Stomach smooth muscle (tissue), 2 donors: ENCODE results near the gene MOCS1.

Source experiments
- H3K27ac ChIP-seq: one replicate; pipeline ENCODE4 v1.7.0; 2013; ENCODE audit warnings: mild to moderate bottlenecking, low read length, inconsistent platforms
- H3K27me3 ChIP-seq, 2 donors: one replicate each; pipeline ENCODE4 v1.7.0; 2013; ENCODE audit warnings: low read length in 2 of 2; ENCODE audit not compliant: insufficient read depth in 2 of 2, control insufficient read depth in 1 of 2
- H3K36me3 ChIP-seq, 2 donors: one replicate each; pipeline ENCODE4 v1.7.0; 2013; ENCODE audit warnings: low read length in 2 of 2; ENCODE audit not compliant: control insufficient read depth in 2 of 2, insufficient read depth in 2 of 2
- H3K4me1 ChIP-seq: one replicate; pipeline ENCODE4 v1.7.0; 2013; ENCODE audit warnings: low read length; ENCODE audit not compliant: control insufficient read depth, insufficient read depth
- H3K4me3 ChIP-seq, 2 donors: one replicate each; pipeline ENCODE4 v1.7.0; 2013; ENCODE audit warnings: low read length in 2 of 2
- H3K9ac ChIP-seq, 2 donors: one replicate each; pipeline ENCODE4 v1.7.0; 2013; ENCODE audit warnings: low read length in 2 of 2, mild to moderate bottlenecking in 1 of 2
- H3K9me3 ChIP-seq, 2 donors: one replicate each; pipeline ENCODE4 v1.7.0; 2013; ENCODE audit warnings: low read length in 2 of 2; ENCODE audit not compliant: control insufficient read depth in 2 of 2
- donor health status: healthy.
- donor health status: Pancreatic carcinoma.

Gene MOCS1

DNA sequence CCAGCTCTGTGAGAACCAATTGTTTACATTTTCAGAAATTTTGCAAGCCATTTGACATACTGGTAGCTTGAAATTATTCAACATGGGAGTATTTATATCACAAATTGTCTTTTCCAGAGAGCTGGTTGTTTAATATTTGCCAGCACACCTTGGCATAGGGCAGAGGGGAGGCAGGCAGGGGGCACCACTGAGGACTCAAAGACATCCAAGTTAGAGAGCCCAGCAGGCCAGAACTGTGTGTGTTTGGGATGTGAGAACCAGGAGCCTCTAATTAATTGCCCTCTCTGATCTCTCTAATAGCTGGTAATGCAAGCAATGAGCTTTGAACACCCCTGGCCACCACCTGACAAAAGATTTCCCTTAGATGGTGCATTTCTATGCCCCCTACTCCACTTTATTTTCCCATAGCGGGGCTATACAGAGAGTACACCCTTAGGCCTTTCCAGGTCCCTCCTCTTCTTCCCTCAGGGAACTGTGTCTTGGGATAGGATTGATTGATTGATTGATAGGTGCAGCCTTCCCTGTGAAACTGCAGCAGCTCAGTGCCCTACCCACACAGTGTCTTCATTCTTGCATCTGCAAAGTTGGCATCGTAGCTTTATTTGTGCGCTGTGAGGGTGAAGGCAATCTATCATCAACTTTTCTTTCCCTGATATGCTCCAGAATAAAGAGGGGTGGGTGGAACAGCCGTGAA is 29.2 kb downstream of the MOCS1 start:
- no peaks in the 10 kb centered on the region for H3K27me3 ChIP-seq
- H3K9ac ChIP-seq: no peak overlapping the region
- H3K9me3 ChIP-seq: no peaks in the 10 kb centered on the region
- H3K36me3 ChIP-seq: peaks cover 20 to 48% of the 10 kb centered on the region in 2 donors
- no peak overlapping the region for H3K4me3 ChIP-seq
- H3K4me1 ChIP-seq: peaks cover 10% of the 10 kb centered on the region
- no peak overlapping the region for H3K27ac ChIP-seq

DNA sequence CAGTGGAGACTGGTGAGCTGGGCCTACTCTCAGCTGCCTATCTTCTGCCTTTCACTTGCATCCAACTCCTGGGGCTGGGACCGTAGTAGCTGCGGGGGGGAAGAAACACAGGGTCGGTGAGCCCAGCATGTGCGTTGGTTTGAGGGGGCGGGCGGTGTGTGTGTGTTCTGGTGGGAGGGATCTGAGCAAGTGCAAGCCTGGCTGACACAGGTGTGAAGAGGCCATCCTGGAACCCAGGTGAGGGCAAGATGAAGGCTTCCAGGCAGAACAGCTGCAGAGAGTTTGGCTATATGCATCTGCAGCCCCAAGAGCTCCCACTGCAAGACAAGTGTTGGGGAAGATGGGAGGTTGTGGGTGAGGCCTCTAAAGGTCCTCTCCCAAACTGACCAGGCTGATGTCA is 30.6 kb downstream of the MOCS1 start:
- Histone ChIP-seq H3K4me1 (peaks cover 10% of the 10 kb centered on the region), H3K9ac (no peak overlapping the region), H3K4me3 (no peak overlapping the region), H3K27ac (no peak overlapping the region), H3K36me3 (peaks cover 33 to 58% of the 10 kb centered on the region in 2 donors), H3K27me3 (no peaks in the 10 kb centered on the region), H3K9me3 (no peaks in the 10 kb centered on the region)

DNA sequence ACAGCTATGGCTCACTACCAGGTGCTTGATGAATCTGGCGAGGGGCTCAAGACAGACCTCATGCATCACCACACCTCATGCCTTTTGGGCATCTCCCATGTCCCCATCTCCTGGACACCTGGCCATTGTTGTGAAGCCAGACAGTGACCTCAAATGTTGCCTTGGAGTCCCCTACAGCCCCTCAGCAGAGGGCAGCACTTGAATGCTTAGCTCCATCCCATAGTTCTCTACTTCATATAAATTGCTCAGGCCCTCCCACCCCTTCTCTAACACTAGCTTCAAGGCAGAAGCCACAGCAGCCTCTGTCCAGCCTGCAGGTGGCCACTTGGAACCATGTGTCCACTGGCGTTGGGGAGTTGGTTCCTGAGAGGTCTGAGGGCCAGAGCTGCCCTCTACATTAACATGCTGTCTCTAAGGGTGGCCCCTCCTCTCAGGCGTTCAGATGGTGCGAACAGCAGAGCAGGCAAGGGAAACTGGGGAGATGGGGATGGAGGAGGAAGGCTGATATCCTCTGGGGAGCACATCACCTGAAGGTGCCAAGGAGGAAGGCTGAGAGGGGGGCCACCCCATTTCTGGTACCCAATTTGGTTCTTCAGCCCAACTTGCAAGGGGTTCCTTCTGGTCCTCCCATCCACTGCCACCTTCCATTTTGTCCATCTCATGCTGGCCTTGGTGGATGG is 31.3 kb downstream of the MOCS1 start:
- Histone ChIP-seq H3K36me3 (peaks cover 35 to 65% of the 10 kb centered on the region in 2 donors), H3K9me3 (no peaks in the 10 kb centered on the region), H3K27ac (no peak overlapping the region), H3K4me1 (peaks cover 10% of the 10 kb centered on the region), H3K27me3 (no peaks in the 10 kb centered on the region), H3K4me3 (no peak overlapping the region), H3K9ac (no peak overlapping the region)

DNA sequence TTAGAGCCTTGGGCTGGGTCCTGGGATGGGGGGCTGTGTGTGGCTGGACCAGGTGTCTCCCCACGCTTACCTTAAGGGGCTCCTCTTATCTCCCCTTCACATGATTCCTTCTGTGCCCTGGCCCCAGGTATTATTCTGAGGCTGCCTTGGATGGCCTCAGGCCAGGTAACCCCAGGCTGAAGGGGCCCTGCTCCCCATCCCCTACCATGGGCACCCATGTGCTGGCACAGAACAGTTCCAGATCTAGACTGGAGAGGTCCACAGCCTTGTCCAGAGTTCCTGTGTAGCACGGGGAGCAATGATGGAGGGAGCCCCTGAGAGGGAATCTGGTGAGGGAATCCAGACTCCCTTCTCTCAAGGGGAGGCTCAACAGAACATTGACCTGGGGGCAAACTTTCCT is 32.1 kb downstream of the MOCS1 start:
- H3K9ac ChIP-seq: no peak overlapping the region
- no peak overlapping the region for H3K27ac ChIP-seq
- H3K4me1 ChIP-seq: peaks cover 10% of the 10 kb centered on the region
- H3K27me3 ChIP-seq: no peaks in the 10 kb centered on the region
- H3K4me3 ChIP-seq: no peak overlapping the region
- no peaks in the 10 kb centered on the region for H3K9me3 ChIP-seq
- H3K36me3 ChIP-seq: peaks cover 41 to 72% of the 10 kb centered on the region in 2 donors

DNA sequence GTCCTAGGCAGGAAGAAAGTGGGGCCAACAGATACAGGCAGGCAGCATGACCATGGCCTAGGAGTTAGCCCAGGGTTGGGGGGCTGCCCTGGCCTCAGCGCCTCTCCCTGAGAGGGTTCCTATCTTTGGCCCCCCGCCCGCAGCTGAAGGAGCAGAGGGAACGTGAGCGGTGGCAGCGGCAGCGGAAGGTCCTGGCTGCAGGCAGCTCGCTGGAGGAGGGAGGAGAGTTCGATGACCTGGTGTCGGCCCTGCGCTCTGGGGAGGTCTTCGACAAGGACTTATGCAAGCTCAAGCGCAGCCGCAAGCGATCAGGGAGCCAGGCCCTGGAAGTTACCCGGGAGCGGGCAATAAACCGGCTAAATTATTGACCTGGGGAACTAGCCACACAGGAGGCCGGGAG is 32.6 kb downstream of the MOCS1 start:
- no peak overlapping the region for H3K27ac ChIP-seq
- no peaks in the 10 kb centered on the region for H3K9me3 ChIP-seq
- H3K27me3 ChIP-seq: no peaks in the 10 kb centered on the region
- H3K9ac ChIP-seq: no peak overlapping the region
- H3K4me1 ChIP-seq: peaks cover 10% of the 10 kb centered on the region
- H3K4me3 ChIP-seq: no peak overlapping the region
- peaks cover 43 to 76% of the 10 kb centered on the region in 2 donors for H3K36me3 ChIP-seq

DNA sequence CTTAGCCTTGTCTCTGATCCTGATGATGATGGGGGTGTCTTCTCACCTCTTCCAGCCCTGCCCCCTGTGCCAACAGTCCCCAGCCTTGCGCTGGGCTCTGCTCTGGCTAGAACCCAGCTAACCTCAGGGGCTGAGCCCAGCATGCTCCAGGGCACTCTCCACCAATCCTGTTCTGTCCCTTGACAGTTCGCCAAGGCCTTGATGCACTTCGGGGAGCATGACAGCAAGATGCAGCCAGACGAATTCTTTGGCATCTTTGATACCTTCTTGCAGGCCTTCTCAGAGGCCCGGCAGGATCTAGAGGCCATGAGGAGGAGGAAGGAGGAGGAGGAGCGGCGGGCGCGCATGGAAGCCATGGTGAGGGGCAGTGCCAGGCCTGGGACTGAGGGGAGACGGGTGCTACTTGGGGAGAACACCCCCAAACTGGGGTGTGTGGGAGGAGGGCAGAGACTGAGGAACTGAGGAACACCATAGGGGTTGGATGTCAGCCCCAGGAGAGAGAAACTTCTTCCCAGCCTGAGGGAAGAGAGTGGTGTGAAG is 33.1 kb downstream of the MOCS1 start:
- no peaks in the 10 kb centered on the region for H3K27me3 ChIP-seq
- H3K4me1 ChIP-seq: peaks cover 10% of the 10 kb centered on the region
- peaks cover 43 to 80% of the 10 kb centered on the region in 2 donors for H3K36me3 ChIP-seq
- no peaks in the 10 kb centered on the region for H3K9me3 ChIP-seq
- H3K9ac ChIP-seq: no peak overlapping the region
- H3K4me3 ChIP-seq: no peak overlapping the region
- no peak overlapping the region for H3K27ac ChIP-seq

DNA sequence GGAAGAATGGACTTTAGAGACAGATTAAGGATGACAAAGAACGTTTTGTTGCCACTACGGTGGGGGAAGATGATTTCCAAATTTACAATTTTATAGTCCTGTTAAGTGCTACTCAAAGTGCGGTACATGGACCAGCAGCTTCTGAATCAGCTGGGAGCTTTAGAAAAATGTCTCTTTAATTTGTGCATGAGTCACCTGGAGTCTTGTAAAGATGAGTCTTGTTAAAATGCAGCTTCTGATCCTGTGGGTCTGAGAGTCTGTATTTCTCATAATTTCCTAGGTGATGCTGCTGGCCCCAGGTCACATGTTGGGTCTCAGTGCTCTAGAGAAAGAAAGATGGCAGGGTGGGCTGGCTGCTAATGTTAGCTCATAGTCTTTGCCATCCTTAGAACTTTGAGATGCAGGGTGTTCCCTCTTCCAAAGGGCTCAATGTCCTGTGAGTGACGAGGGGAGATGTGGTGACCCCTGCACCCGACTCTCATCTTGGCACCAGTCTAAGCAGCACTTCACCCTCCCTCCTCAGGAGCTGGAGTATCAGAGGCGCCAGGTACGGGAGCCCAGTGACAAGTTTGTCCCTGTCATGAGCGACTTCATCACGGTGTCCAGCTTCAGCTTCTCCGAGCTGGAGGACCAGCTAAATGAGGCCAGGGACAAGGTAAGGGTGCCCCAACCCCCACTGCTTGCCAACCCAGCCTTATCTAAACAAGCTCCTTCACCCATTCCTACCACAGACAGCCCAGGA is 34.5 kb downstream of the MOCS1 start:
- peaks cover 4% of the 10 kb centered on the region for H3K4me1 ChIP-seq
- H3K9ac ChIP-seq: no peak overlapping the region
- no peak overlapping the region for H3K4me3 ChIP-seq
- H3K9me3 ChIP-seq: no peaks in the 10 kb centered on the region
- H3K36me3 ChIP-seq: peaks cover 43 to 77% of the 10 kb centered on the region in 2 donors
- no peaks in the 10 kb centered on the region for H3K27me3 ChIP-seq
- H3K27ac ChIP-seq: no peak overlapping the region

DNA sequence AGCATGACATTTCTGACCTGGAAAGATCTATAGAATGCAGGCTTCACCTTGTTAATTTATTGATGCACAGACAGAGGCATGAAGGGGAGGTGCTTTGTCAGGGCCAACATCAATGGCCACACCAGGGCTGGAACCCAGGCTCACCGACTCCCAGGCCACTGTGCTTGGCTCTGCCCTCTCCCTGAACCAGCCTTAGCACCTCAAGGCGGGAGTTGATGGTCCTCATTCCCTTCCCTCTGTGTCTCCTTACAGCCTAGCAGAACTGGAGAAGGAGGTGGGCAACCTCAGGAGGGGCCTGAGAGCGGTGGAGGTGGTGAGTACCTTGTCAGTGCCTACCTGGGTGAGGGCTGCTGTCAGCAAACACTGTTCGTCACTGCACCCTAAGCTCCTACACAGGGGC is 35.6 kb downstream of the MOCS1 start:
- Histone ChIP-seq H3K9ac (no peak overlapping the region), H3K4me3 (no peak overlapping the region), H3K9me3 (no peaks in the 10 kb centered on the region), H3K27me3 (no peaks in the 10 kb centered on the region), H3K36me3 (peaks cover 44 to 70% of the 10 kb centered on the region in 2 donors), H3K4me1 (no peaks in the 10 kb centered on the region), H3K27ac (no peak overlapping the region)

DNA sequence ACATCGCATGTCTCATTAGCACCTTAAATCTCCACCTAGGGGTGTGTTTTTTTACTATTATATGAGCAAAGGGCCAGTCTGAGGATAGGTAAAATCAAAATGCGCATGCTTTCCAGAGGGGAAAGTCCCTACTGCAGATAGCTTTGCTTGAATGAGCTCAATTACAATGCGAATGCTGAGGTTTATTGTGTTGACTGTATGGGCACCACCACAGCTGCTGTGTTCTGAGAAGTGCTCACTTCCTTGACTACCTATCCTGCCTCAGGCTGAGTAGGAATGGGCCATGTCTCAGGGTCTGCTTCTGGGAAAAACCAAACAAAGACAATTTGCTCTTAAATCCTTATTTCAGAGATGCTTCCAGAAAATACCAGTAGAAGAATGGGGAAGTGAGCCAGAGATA is 36.6 kb downstream of the MOCS1 start:
- H3K4me3 ChIP-seq: no peak overlapping the region
- H3K27me3 ChIP-seq: no peaks in the 10 kb centered on the region
- H3K36me3 ChIP-seq: peaks cover 42 to 65% of the 10 kb centered on the region in 2 donors
- no peaks in the 10 kb centered on the region for H3K9me3 ChIP-seq
- no peak overlapping the region for H3K27ac ChIP-seq
- H3K9ac ChIP-seq: no peak overlapping the region
- H3K4me1 ChIP-seq: no peaks in the 10 kb centered on the region

DNA sequence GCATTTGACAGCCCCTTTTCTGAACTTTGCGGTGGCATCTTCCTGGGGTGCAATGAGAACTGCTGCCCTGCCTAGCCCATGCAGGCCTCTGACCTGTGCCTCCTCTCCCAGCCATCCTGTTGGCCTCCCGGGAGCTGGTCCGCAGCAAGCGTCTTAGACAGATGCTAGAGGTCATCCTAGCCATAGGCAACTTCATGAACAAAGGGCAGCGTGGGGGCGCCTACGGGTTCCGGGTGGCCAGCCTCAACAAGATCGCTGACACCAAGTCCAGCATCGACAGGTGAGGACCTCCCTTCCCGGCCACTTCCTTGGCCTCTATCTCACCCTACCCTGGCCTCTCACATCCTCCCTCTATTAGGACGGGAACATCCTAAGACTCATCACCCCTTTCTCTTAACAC is 37.6 kb downstream of the MOCS1 start:
- no peaks in the 10 kb centered on the region for H3K9me3 ChIP-seq
- H3K27ac ChIP-seq: no peak overlapping the region
- H3K9ac ChIP-seq: no peak overlapping the region
- no peaks in the 10 kb centered on the region for H3K27me3 ChIP-seq
- peaks cover 4% of the 10 kb centered on the region for H3K4me1 ChIP-seq
- peaks cover 39 to 63% of the 10 kb centered on the region in 2 donors for H3K36me3 ChIP-seq
- no peak overlapping the region for H3K4me3 ChIP-seq
